Activated CD4-positive, alpha-beta T cell treated with anti-CD3 and anti-CD28 coated beads, Interleukin-2, amount 50 U/mL, for 16 hours (primary cell): Measurements from ENCODE around the gene WDR26.
"Not testable (repeated sequence)": the region's sequence is repeated elsewhere in the genome, so short reads cannot be mapped to it uniquely, and the experiment has no call there.

Experiments
- DNase-seq: peaks from one replicate; pipeline ENCODE4 v3.0.0-alpha.2; 2020

WDR26 gene

DNA sequence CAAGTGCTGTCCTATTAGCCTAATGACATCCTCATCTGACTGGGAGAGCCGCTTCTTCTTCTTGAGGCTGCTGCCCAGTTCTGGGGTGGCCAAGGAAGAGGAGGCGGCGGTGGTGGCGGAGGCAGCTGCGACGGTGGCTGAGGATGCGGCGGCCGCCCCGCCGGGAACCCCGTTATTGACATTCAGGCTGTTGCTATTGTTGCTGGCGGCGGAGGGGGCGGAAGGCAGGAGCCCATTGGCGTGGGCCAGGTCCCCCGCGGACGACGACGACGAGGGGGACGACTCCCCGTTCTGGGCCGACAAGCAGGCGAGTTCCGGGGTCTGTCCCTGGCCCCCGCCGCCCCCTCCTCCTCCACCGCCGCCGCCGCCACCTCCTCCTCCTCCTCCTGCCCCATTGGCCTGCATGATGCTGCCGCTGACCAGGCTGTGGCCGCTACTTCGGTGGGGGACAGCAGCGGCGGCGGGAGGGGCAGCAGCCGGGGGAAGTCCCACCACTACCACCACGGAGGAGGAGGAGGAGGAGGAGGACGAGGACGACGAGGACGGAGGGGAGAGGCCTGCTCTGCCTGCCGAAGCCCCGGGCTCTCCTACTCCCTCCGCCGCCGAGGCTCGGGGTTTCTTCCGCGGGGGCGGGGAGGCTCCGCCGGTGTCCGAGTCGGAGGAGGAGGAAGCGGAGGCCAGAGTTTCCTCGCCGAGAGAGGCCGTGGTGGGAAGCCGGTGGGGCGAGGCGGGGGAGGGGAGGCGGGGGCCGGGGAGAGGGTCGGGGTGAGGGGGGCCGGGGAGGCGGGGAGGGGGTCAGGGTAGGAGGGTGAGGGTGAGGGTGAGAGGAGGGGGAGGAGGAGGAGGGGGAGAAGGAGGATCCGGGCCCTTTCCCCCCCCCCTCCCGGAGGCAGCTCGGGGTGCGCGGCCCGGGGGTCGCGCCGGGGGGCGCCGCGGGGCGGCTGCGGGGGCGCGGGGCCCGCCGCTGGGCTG is 610 bp downstream of the WDR26 start:
- DNase-seq: peak; percentile 22

GRCh38 chr1:224433041-224433691 is 1.4 kb downstream of the WDR26 start:
- DNase-seq: peak; percentile 25

DNA sequence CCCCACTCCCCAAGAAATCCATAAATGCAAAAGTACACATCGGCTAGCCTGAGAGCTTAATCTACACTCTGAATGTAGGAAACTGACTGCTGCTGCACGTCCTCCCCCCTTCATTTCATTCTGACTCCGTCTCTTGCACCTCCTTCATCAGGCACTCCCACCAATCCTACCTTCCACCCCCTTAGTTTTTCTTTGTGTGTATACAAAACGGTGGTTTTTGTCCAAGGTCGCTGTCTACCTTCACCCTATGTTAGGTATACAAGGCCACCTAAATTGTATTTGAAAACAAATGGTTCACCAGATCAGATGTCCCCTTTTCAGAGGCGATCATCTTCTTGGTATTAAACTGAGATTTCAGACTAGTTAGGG is 1.9 kb downstream of the WDR26 start:
- peak; percentile 54 for DNase-seq

DNA sequence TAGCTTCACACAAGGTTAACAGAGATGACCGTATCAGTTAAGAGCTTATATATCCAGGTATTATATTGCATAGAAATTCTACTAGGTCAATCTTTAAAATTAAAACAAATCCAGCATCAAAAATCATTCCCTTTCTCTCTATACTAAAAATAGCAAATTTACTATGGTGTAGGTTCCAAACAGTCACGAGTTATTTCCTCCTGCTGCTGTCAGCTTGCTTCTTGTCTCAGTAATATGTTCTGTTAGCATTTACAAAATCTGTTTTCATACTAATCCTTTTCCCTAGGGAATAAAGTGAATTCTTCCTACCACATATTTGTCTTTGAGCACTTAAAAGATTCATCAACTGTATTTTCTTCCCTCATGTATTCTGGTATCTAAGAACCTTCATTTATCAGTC is 2.5 kb downstream of the WDR26 start:
- no peak for DNase-seq

GRCh38 chr1:224431726-224432125 is 2.9 kb downstream of the WDR26 start:
- DNase-seq: no peak

DNA sequence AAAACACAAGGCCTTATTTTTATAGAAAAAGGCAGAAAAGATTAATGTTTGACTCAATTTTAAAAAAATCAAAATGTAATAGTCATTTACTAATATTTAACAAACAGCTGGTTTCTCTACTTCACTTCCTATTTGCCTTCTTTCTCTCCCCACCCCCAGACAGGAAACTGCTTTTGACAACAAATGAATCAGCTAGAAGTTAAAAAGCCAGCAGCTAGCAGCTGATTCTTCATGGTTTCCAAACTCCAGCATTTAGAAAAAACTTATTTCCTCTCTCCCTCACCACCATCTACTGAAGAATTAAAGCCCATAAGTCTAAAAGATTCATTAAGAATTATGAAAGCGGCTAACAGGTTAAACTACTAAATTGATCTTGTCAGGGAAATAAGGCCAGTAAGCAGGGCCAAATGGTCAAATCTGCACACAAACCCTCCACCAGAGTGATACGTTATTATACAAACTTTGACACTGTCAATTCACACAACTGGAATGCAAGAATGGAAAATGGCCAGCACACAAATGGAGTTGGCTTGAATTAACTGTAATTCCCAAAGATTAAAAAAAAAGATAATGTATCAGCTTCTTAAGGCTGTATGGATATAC is 4.0 kb downstream of the WDR26 start:
- DNase-seq: peak; percentile 76

- DNase-seq: no peak
These were observed 4.8 kb downstream of the WDR26 start for GRCh38 chr1:224429616-224430326.

- not testable (repeated sequence) for DNase-seq
These were observed 5.9 kb downstream of the WDR26 start for GRCh38 chr1:224428713-224429112.

DNA sequence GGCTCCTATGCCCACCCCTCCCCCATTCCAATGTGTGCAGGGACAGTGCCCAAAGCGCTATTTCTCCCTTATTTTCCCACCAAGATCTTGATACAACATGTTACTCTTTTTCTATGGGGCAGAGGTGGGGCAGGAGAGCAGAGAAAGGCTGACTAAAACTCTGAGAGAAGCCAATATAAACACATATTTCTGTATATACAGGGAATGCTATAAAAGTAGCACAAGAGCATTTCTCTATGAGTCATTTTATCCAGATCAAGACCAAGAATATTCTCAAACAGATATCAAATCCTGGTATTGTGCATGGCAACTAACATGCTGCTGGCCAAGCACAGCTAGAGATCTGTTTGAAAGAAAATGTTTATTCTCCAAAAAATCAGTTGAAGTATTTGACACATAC is 7.3 kb downstream of the WDR26 start:
- no peak for DNase-seq

DNA sequence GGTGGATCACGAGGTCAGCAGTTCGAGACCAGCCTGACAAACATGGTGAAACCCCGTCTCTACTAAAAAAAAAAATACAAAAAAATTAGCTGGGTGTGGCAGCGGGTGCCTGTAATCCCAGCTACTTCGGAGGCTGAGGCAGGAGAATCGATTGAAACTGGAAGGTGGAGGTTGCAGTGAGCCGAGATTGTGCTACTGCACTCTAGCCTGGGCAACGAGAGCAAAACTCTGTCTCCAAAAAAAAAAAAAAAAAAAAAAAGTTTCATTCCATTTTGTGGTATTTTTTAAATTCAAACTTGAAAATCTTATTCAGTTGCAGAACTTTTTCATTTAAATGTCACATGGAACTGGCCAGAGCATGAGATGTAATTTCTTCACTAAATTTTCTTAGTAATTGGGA is 7.7 kb downstream of the WDR26 start:
- DNase-seq: not testable (repeated sequence)

DNA sequence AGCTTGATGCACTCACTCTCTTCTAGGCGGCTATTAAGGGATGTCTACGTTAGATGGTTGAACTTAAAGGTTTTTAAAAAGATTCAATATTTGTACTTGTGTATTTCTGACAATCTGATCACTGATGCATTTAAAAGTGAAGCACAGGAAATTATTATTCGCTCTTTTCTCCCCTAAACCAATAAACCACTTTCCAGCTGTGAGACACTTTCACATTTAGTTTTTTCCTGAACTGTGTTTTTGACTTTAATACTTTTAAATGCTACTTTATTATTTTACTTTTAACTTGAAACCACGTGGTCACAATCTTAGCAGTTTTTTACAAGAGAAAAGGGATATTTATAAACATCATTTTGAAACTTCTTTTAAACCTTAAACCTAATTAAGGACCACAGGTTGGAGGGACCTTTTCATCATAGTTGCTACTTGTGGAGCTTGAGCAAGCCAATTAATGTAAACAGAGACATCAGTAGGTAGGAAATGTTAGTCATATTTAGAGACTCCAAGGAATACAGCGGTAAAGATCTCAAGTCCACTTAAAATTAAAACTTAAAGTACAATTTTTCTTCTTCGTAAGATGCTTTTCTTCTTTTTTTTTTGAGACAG is 9.2 kb downstream of the WDR26 start:
- no peak for DNase-seq

- no peak for DNase-seq
These were observed 14.5 kb downstream of the WDR26 start for GRCh38 chr1:224420106-224420505.

DNA sequence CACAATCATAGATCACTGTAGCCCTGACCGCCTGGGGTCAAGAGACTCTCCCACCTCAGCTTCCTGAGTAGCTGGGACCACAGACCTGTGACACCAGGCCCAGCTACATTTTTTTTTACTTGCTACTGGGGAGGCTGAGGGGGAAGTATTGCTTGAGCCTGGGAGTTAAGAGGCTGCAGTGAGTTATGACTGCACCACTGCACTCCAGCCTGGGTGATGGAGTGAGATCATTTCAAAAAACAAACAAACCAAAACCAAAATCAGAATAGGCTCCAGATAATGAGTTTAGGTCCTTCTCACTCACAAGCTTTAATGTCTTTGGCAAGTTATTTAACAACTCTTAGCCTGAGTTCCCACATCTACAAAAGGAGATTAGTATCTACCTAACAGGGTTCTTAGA is 22.8 kb downstream of the WDR26 start:
- no peak for DNase-seq

DNA sequence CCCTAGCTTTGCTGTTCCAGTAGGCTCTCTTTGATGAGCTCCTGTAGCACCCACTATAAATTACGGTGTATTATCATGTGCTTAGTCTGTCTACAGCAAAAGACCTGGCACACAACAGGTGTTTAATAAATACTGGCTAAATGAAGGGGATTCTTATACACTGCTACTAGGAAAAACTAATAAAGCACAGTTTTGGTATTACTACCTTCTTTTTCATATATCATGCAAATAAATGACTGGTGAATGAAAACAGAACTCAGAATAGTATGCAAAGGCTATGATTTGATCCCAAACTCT is 26.4 kb downstream of the WDR26 start:
- DNase-seq: no peak

GRCh38 chr1:224407571-224408293 is 26.9 kb downstream of the WDR26 start:
- no peak for DNase-seq

- no peak for DNase-seq
These were observed 28.4 kb downstream of the WDR26 start for GRCh38 chr1:224406216-224406615.

- DNase-seq: no peak
These were observed 29.0 kb downstream of the WDR26 start for GRCh38 chr1:224405604-224405970.

DNA sequence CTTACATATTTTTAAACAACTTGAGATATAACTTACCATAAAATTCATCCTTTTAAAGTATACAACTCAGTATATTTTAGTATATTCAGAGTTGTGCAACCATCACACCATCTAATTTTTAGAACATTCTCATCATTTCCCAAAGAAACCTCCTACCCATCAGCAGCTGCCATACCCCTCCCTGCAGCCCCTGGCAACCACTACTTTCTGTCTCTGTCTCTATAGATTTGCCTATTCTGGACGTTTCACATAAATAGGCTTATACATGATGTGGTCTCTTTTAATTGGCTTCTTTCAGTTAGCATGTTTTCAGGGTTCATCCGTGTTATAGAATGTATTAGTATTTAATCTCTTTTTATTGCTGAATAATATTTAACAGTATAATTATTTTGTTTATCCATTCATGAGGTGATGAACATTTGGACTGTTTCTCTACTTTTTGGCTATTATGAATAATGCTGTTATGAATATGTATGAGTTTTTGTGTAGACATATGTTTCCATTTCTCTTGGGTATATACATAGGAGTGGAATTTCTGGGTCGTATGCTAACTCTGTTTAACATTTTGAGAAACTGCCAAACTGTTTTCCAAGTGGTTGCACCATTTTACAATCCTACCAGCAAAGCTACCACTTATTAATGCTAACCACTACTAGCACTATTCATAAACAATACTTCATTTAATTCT is 29.5 kb downstream of the WDR26 start:
- no peak for DNase-seq

DNA sequence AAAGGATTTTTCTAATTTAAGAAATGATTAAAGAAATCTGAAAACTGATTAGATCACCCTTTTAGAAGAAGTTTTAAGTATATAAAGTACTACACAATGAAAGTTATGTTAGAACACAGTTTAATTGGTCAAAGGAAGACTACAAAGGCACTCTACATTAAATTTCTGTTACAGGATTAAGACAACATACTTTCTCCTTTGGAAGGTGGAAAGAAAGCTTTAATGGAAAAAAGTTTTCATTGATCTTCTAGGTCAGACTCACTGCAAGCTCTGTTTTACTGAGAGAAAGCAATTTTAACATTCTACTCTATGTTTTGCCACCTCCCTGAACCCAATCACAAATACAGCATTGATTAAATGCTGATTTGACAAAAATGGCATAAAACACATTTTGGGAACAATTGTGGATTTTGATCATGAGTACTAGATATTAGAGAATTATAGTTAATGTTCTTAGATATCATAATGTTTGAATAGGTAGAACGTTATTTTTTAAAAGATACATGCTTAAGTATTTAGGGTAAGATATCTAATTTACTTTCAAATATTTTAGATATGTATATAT is 32.0 kb downstream of the WDR26 start:
- no peak for DNase-seq

GRCh38 chr1:224399887-224400286 is 34.7 kb downstream of the WDR26 start:
- no peak for DNase-seq

DNA sequence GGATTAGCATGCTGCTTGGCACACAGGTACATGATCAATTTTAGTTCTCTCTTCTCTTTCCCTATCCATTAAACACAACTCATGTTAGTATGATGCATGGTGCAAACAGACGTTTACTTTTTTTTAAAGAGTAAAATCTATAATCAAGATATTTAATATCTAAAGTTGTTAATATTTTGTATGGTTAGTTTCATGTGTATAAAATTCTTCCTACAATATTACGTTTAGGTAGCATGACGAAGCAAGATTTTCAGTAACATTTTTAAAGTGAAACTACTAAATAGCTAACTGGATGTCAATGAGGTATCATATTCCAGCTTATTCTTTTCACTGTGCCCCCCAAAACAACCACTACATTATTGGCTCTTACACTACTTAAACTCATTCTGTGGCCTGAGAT is 41.3 kb downstream of the WDR26 start:
- DNase-seq: no peak
